HG03095 (cell line): Measurements from ENCODE around the gene CACNA2D4.
"Not testable (repeated sequence)": the region's sequence is repeated elsewhere in the genome, so short reads cannot be mapped to it uniquely, and the experiment has no call there.

Experiments
- ATAC-seq: cut with Tn5 transposase; IDR thresholded peaks from one replicate; pipeline ENCODE4 v1.9.1; 2021; ENCODE audit warnings: moderate library complexity; ENCODE audit not compliant: unreplicated experiment

Gene CACNA2D4

GRCh38 chr12:1918081-1918883, at the start of gene CACNA2D4:
CACNA2D4 (minus strand) TSS chr12:1918652; CDS start chr12:1918473, 179 bp downstream.
- no peak for ATAC-seq

- ATAC-seq, result no peak
Measured at GRCh38 chr12:1966561-1967226, 48.2 kb upstream of the CACNA2D4 start.

GRCh38 chr12:1965916-1966315, 47.5 kb upstream of the CACNA2D4 start:
- ATAC-seq, result no peak

GRCh38 chr12:1962051-1963020, 43.9 kb upstream of the CACNA2D4 start:
- ATAC-seq, result no peak

GRCh38 chr12:1956716-1957115, 38.3 kb upstream of the CACNA2D4 start:
- no peak for ATAC-seq

- ATAC-seq, result no peak
Measured at GRCh38 chr12:1949771-1950470, 31.5 kb upstream of the CACNA2D4 start.

- ATAC-seq, result no peak
Measured at GRCh38 chr12:1948883-1949282, 30.4 kb upstream of the CACNA2D4 start.

- ATAC-seq, result no peak
Measured at GRCh38 chr12:1947081-1947480, 28.6 kb upstream of the CACNA2D4 start.

GRCh38 chr12:1946296-1946695, 27.8 kb upstream of the CACNA2D4 start:
- ATAC-seq, result no peak

GRCh38 chr12:1945502-1945901, 27.1 kb upstream of the CACNA2D4 start:
- ATAC-seq, result not testable (repeated sequence)

- no peak for ATAC-seq
Measured at GRCh38 chr12:1939801-1940607, 21.6 kb upstream of the CACNA2D4 start.

- no peak for ATAC-seq
Measured at GRCh38 chr12:1939331-1939730, 20.9 kb upstream of the CACNA2D4 start.

- ATAC-seq, result no peak
Measured at GRCh38 chr12:1937481-1938224, 19.2 kb upstream of the CACNA2D4 start.

- no peak for ATAC-seq
Measured at GRCh38 chr12:1936406-1937320, 18.2 kb upstream of the CACNA2D4 start.

- no peak for ATAC-seq
Measured at GRCh38 chr12:1935700-1936378, 17.4 kb upstream of the CACNA2D4 start.

GRCh38 chr12:1935242-1935641, 16.8 kb upstream of the CACNA2D4 start:
- ATAC-seq, result no peak

GRCh38 chr12:1934831-1935230, 16.4 kb upstream of the CACNA2D4 start:
- ATAC-seq, result no peak
